Osteoblast (primary cell): ENCODE data around the gene SRCAP. TPM values are rescaled to one million over a fixed set of nuclear protein-coding genes. Genes with fewer than 3 reads are reported as not detected.

Experiments used
- DNase-seq: peaks from one replicate; pipeline ENCODE4 v3.0.0; 2011; ENCODE audit warnings: low spot score, mixed read lengths; ENCODE audit not compliant: insufficient read length; ENCODE audit errors: missing footprints
- H2AFZ ChIP-seq: 2 replicates; pipeline ENCODE4 v1.6.0; 2011; ENCODE audit warnings: mild to moderate bottlenecking, low read length
- H3K27ac ChIP-seq: 2 replicates; pipeline ENCODE4 v1.5.1; 2011; ENCODE audit warnings: mild to moderate bottlenecking, low read depth, low read length, moderate library complexity
- H3K27me3 ChIP-seq: 2 replicates; pipeline ENCODE4 v1.6.0; 2012; ENCODE audit warnings: mild to moderate bottlenecking, control low read depth, inconsistent platforms, low read length, moderate library complexity; ENCODE audit not compliant: insufficient read depth
- H3K36me3 ChIP-seq: 2 replicates; pipeline ENCODE4 v1.5.1; 2011; ENCODE audit warnings: mild to moderate bottlenecking, low read length, control low read depth, moderate library complexity; ENCODE audit not compliant: insufficient read depth
- H3K4me1 ChIP-seq: 2 replicates; pipeline ENCODE4 v1.5.1; 2011; ENCODE audit warnings: mild to moderate bottlenecking, low read length, control low read depth, moderate library complexity; ENCODE audit not compliant: insufficient read depth
- H3K4me2 ChIP-seq: 2 replicates; pipeline ENCODE4 v1.6.0; 2011; ENCODE audit warnings: mild to moderate bottlenecking, low read length; ENCODE audit not compliant: insufficient read depth
- H3K4me3 ChIP-seq: fragments of 200-600 bp; sonication (generic); 3 replicates; pipeline ENCODE4 v1.5.1; 2012; ENCODE audit warnings: mild to moderate bottlenecking, low read length, inconsistent platforms; ENCODE audit not compliant: insufficient read depth
- H3K79me2 ChIP-seq: 2 replicates; pipeline ENCODE4 v1.6.0; 2012; ENCODE audit warnings: mild to moderate bottlenecking, low read length, control low read depth, inconsistent platforms; ENCODE audit not compliant: insufficient read depth
- H3K9me3 ChIP-seq: 2 replicates; pipeline ENCODE4 v1.5.1; 2011; ENCODE audit warnings: low read depth, low read length, control low read depth
- H4K20me1 ChIP-seq: 2 replicates; pipeline ENCODE4 v1.6.0; 2012; ENCODE audit warnings: mild to moderate bottlenecking, low read length, control low read depth; ENCODE audit not compliant: insufficient read depth
- total RNA-seq: library from RNA; depleted of rRNA; stranded (reverse); fragments of >200 nt; gene quantifications from 2 replicates; pipeline ENCODE4 v1.2.3, GENCODE V29; 2012
- TF ChIP-seq, protein P1 (sequence below): IDR thresholded peaks from 2 replicates; pipeline ENCODE4 v1.5.1; 2011; ENCODE audit warnings: mild to moderate bottlenecking, low read depth, low read length, moderate library complexity; ENCODE audit errors: extremely low read depth

SRCAP gene
- total RNA-seq, 1 donor, result 16.3 TPM

- no peak overlapping the region for H3K4me3 ChIP-seq
- peaks cover 7% of the 10 kb centered on the region for H4K20me1 ChIP-seq
- TF ChIP-seq, protein P1, sequence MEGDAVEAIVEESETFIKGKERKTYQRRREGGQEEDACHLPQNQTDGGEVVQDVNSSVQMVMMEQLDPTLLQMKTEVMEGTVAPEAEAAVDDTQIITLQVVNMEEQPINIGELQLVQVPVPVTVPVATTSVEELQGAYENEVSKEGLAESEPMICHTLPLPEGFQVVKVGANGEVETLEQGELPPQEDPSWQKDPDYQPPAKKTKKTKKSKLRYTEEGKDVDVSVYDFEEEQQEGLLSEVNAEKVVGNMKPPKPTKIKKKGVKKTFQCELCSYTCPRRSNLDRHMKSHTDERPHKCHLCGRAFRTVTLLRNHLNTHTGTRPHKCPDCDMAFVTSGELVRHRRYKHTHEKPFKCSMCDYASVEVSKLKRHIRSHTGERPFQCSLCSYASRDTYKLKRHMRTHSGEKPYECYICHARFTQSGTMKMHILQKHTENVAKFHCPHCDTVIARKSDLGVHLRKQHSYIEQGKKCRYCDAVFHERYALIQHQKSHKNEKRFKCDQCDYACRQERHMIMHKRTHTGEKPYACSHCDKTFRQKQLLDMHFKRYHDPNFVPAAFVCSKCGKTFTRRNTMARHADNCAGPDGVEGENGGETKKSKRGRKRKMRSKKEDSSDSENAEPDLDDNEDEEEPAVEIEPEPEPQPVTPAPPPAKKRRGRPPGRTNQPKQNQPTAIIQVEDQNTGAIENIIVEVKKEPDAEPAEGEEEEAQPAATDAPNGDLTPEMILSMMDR, result no peak
- no peak overlapping the region for H3K27ac ChIP-seq
- H2AFZ ChIP-seq, result no peak overlapping the region
- H3K79me2 ChIP-seq, result peaks cover 31% of the 10 kb centered on the region
- H3K4me2 ChIP-seq, result no peak overlapping the region
- no peaks in the 10 kb centered on the region for H3K9me3 ChIP-seq
- DNase-seq, result peak; percentile 60
- peaks cover 82% of the 10 kb centered on the region for H3K36me3 ChIP-seq
- no peaks in the 10 kb centered on the region for H3K27me3 ChIP-seq
- H3K4me1 ChIP-seq, result no peaks in the 10 kb centered on the region
Observed at GRCh38 chr16:30728899-30729672, 30.1 kb downstream of the SRCAP start.

GRCh38 chr16:30731411-30731810, 32.4 kb downstream of the SRCAP start:
- H2AFZ ChIP-seq, result no peak overlapping the region
- no peaks in the 10 kb centered on the region for H3K27me3 ChIP-seq
- H3K36me3 ChIP-seq, result peaks cover 77% of the 10 kb centered on the region
- H4K20me1 ChIP-seq, result peaks cover 4% of the 10 kb centered on the region
- DNase-seq, result no peak
- TF ChIP-seq, protein P1, result no peak
- H3K9me3 ChIP-seq, result no peaks in the 10 kb centered on the region
- H3K27ac ChIP-seq, result no peak overlapping the region
- no peaks in the 10 kb centered on the region for H3K4me1 ChIP-seq
- no peak overlapping the region for H3K4me2 ChIP-seq
- peaks cover 19% of the 10 kb centered on the region for H3K79me2 ChIP-seq
- H3K4me3 ChIP-seq, result no peak overlapping the region

DNA sequence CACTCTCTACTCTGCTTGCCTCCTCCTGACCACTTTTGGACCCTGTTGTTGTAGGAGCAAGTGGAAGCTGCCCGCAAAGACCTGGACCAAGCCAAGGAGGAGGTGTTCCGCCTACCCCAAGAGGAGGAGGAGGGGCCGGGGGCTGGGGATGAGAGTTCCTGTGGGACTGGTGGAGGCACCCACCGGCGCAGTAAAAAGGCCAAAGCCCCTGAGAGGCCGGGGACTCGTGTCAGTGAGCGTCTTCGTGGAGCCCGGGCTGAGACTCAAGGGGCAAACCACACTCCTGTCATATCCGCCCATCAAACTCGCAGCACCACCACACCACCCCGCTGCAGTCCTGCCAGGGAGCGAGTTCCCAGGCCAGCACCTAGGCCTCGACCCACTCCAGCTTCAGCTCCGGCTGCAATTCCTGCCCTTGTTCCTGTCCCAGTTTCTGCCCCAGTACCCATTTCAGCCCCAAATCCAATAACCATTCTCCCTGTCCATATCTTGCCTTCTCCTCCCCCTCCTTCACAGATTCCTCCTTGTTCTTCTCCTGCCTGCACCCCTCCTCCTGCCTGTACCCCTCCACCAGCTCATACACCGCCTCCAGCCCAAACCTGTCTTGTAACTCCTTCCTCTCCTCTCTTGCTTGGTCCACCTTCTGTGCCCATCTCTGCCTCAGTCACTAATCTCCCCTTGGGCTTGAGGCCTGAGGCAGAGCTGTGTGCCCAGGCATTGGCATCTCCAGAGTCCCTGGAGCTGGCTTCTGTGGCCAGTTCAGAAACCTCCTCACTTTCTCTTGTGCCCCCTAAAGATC, 38.2 kb downstream of the SRCAP start:
- DNase-seq, result peak; percentile 69
- Histone ChIP-seq H3K4me2 (no peak overlapping the region), H3K36me3 (peaks cover 74% of the 10 kb centered on the region), H3K27ac (no peak overlapping the region), H3K27me3 (no peaks in the 10 kb centered on the region), H3K9me3 (no peaks in the 10 kb centered on the region), H2AFZ (no peak overlapping the region), H4K20me1 (peaks cover 25% of the 10 kb centered on the region), H3K79me2 (no peaks in the 10 kb centered on the region), H3K4me3 (no peak overlapping the region), H3K4me1 (peaks cover 23% of the 10 kb centered on the region)
- TF ChIP-seq, protein P1, result no peak
